OCI-LY1 (cell line): ENCODE data around the gene HOXA10.

ENCODE experiments used
- H2AFZ ChIP-seq: fragments of 200-600 bp; sonication (generic), shearing (Covaris generic); 2 replicates; pipeline ENCODE4 v1.6.0; 2014; ENCODE audit warnings: antibody characterized with exemption, mild to moderate bottlenecking, low read length
- H3F3A ChIP-seq: fragments of 200-600 bp; sonication (generic), shearing (Covaris generic); 2 replicates; pipeline ENCODE4 v1.6.0; 2014; ENCODE audit warnings: mild to moderate bottlenecking, antibody characterized with exemption, low read length, moderate library complexity; ENCODE audit not compliant: insufficient read depth
- H3K27ac ChIP-seq: fragments of 200-600 bp; sonication (generic); 2 replicates; pipeline ENCODE4 v1.5.1; 2014; ENCODE audit warnings: low read length, mixed run types, mild to moderate bottlenecking, low read depth; ENCODE audit not compliant: poor library complexity, severe bottlenecking
- H3K27me3 ChIP-seq: fragments of 200-600 bp; sonication (generic); 2 replicates; pipeline ENCODE4 v1.6.0; 2014; ENCODE audit warnings: antibody characterized with exemption, mild to moderate bottlenecking, low read length, moderate library complexity; ENCODE audit not compliant: insufficient read depth
- H3K36me3 ChIP-seq: fragments of 200-600 bp; sonication (generic); 2 replicates; pipeline ENCODE4 v1.6.1; 2014; ENCODE audit warnings: mild to moderate bottlenecking, antibody characterized with exemption, low read length, moderate library complexity, mixed read lengths; ENCODE audit not compliant: insufficient read depth
- H3K4me1 ChIP-seq: fragments of 200-600 bp; sonication (generic); 2 replicates; pipeline ENCODE4 v1.5.1; 2014; ENCODE audit warnings: mild to moderate bottlenecking, low read length, moderate library complexity; ENCODE audit not compliant: insufficient read depth, severe bottlenecking
- H3K4me2 ChIP-seq: fragments of 200-600 bp; sonication (generic), shearing (Covaris generic); 2 replicates; pipeline ENCODE4 v1.6.1; 2014; ENCODE audit warnings: low read length
- H3K4me3 ChIP-seq: fragments of 200-600 bp; sonication (generic); 2 replicates; pipeline ENCODE4 v1.5.1; 2014; ENCODE audit warnings: low read length, low read depth, mild to moderate bottlenecking, mixed read lengths; ENCODE audit not compliant: poor library complexity, severe bottlenecking
- H3K79me2 ChIP-seq: fragments of 200-600 bp; shearing (Covaris generic); 2 replicates; pipeline ENCODE4 v1.6.1; 2016; ENCODE audit warnings: mixed run types, low read length, mixed read lengths; ENCODE audit not compliant: insufficient read depth
- H3K9ac ChIP-seq: fragments of 200-600 bp; sonication (generic), shearing (Covaris generic); 2 replicates; pipeline ENCODE4 v1.6.1; 2014; ENCODE audit warnings: mild to moderate bottlenecking, low read length, mixed read lengths
- H3K9me2 ChIP-seq: fragments of 200-600 bp; sonication (generic), shearing (Covaris generic); 2 replicates; pipeline ENCODE4 v1.6.1; 2014; ENCODE audit warnings: low read depth, mild to moderate bottlenecking, low read length, mixed read lengths
- H3K9me3 ChIP-seq: fragments of 200-600 bp; shearing (Covaris generic); 2 replicates; pipeline ENCODE4 v1.6.1; 2014; ENCODE audit warnings: low read length, mixed read lengths
- H4K20me1 ChIP-seq: fragments of 200-600 bp; sonication (generic), shearing (Covaris generic); 2 replicates; pipeline ENCODE4 v1.6.0; 2016; ENCODE audit warnings: mild to moderate bottlenecking, low read length; ENCODE audit not compliant: insufficient read depth
- CTCF ChIP-seq: fragments of 200-600 bp; sonication (generic), shearing (Covaris generic); IDR thresholded peaks from 2 replicates; pipeline ENCODE4 v1.5.1; 2017; ENCODE audit warnings: mild to moderate bottlenecking, antibody characterized with exemption, low read length, moderate library complexity, mixed read lengths
- EZH2 ChIP-seq: fragments of 200-600 bp; sonication (generic), shearing (Covaris generic); IDR thresholded peaks from 2 replicates; pipeline ENCODE4 v1.8.0; 2017; ENCODE audit warnings: borderline replicate concordance, mixed run types, mild to moderate bottlenecking, antibody characterized with exemption, low read length, moderate library complexity, mixed read lengths

Gene HOXA10

GRCh38 chr7:27145914-27146412 lies 28.2 kb downstream of the HOXA10 start:
- no peak overlapping the region for H3K9ac ChIP-seq
- no peak overlapping the region for H3K27ac ChIP-seq
- H2AFZ ChIP-seq = no peak overlapping the region
- H3K36me3 ChIP-seq = no peaks in the 10 kb centered on the region
- no peak overlapping the region for H3K4me3 ChIP-seq
- no peak for TF ChIP-seq CTCF
- TF ChIP-seq EZH2 = no peak
- H3F3A ChIP-seq = no peaks in the 10 kb centered on the region
- no peaks in the 10 kb centered on the region for H3K9me2 ChIP-seq
- H4K20me1 ChIP-seq = no peaks in the 10 kb centered on the region
- no peaks in the 10 kb centered on the region for H3K9me3 ChIP-seq
- H3K4me1 ChIP-seq = peaks cover 59% of the 10 kb centered on the region
- no peak overlapping the region; the same call in 1 of the 2 replicates for H3K4me2 ChIP-seq
- peaks cover 16% of the 10 kb centered on the region; the same call in 1 of the 2 replicates for H3K27me3 ChIP-seq
- no peaks in the 10 kb centered on the region for H3K79me2 ChIP-seq

DNA sequence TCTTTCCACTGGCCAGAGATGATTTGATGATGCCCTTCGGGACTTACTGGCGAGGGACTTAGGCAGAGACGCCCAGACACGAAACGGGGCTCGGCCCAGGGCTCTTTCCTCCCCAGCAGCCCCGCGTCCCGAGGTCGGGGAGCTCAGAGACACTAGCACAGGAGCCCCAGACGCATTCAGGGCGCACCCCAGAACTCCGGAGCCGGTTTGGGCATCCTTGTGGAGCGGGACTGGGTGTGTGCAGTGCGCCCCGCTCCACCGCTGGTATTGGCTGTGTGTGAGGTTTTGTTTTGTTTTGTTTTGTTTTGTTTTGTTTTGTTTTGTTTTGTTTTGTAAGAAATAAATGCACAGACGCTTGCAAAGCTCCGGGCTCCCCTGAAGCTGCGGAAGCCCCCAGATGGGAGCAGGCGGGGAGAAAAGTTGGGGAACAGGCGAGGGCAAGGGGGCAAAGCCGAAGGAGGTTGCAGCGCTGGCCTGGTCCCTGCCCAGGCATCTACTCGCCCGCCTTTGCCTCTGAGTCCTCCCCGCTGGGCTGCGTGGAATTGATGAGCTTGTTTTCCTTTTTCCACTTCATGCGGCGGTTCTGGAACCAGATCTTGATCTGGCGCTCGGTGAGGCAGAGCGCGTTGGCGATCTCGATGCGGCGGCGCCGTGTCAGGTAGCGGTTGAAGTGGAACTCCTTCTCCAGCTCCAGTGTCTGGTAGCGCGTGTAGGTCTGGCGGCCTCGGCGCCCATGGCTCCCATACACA lies 28.8 kb downstream of the HOXA10 start:
- H3K9me3 ChIP-seq = no peaks in the 10 kb centered on the region
- peaks cover 55% of the 10 kb centered on the region for H3K4me1 ChIP-seq
- peaks cover 16% of the 10 kb centered on the region; the same call in 1 of the 2 replicates for H3K27me3 ChIP-seq
- H3F3A ChIP-seq = no peaks in the 10 kb centered on the region
- no peak overlapping the region; the same call in 1 of the 2 replicates for H3K4me2 ChIP-seq
- H3K36me3 ChIP-seq = no peaks in the 10 kb centered on the region
- H3K9me2 ChIP-seq = no peaks in the 10 kb centered on the region
- no peak overlapping the region for H2AFZ ChIP-seq
- H3K27ac ChIP-seq = no peak overlapping the region
- H3K9ac ChIP-seq = no peak overlapping the region
- TF ChIP-seq EZH2 (no peak), CTCF (no peak)
- no peaks in the 10 kb centered on the region for H4K20me1 ChIP-seq
- no peaks in the 10 kb centered on the region for H3K79me2 ChIP-seq
- H3K4me3 ChIP-seq = no peak overlapping the region

DNA sequence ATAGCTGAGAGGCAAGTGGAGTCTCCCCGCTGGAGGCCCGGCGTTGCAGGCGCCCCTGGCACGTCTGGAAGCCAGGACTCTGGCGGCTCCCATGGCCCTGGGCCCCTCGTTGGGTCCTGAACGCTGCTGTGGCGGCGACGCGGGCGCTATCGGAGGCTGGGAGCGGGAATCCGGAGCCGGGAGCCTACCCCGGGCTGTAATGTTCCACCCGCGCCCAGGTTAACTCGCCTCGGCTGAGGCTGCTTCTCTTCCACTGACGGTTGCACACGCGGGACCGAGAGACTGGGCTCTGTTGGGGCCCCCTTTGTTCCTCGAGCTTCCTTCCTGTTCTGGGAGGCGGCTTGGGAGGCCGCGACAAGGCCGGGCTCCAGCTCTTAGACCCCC lies 29.3 kb downstream of the HOXA10 start:
- H3K9me2 ChIP-seq = no peaks in the 10 kb centered on the region
- H2AFZ ChIP-seq = no peak overlapping the region
- H3K4me3 ChIP-seq = no peak overlapping the region
- H3K4me1 ChIP-seq = peaks cover 49% of the 10 kb centered on the region
- H3K9me3 ChIP-seq = no peaks in the 10 kb centered on the region
- no peak for TF ChIP-seq EZH2
- TF ChIP-seq CTCF = no peak
- H3F3A ChIP-seq = no peaks in the 10 kb centered on the region
- H3K36me3 ChIP-seq = no peaks in the 10 kb centered on the region
- no peak overlapping the region for H3K4me2 ChIP-seq
- no peaks in the 10 kb centered on the region for H4K20me1 ChIP-seq
- H3K27ac ChIP-seq = no peak overlapping the region
- H3K27me3 ChIP-seq = peaks cover 16% of the 10 kb centered on the region; the same call in 1 of the 2 replicates
- no peaks in the 10 kb centered on the region for H3K79me2 ChIP-seq
- no peak overlapping the region for H3K9ac ChIP-seq
